ENCODE data around the gene HELB.

GRCh38 chr12:66268562-66268961 is 33.7 kb upstream of the HELB start:
- TF ChIP-seq CTCF (IDR thresholded peaks at IDR 0.05; ENCODE audit: low read depth, low read length) (no peak), EZH2phosphoT487 (IDR thresholded peaks at IDR 0.05; ENCODE audit: low read depth) (no peak)

Measured in OCI-LY3 (cell line).